ENCODE data around the gene PA2G4. TPM values are rescaled to one million over a fixed set of nuclear protein-coding genes. Genes with fewer than 3 reads are reported as not detected.
A peak's percentile ranks its signal among the peaks of the same experiment; 100 is the strongest.
"Not testable (repeated sequence)": the region's sequence is repeated elsewhere in the genome, so short reads cannot be mapped to it uniquely, and the experiment has no call there.

PA2G4 gene
- total and polyA plus RNA-seq, 4 experiments from 2014 or later, result 106 to 223 (median 156) TPM

DNA sequence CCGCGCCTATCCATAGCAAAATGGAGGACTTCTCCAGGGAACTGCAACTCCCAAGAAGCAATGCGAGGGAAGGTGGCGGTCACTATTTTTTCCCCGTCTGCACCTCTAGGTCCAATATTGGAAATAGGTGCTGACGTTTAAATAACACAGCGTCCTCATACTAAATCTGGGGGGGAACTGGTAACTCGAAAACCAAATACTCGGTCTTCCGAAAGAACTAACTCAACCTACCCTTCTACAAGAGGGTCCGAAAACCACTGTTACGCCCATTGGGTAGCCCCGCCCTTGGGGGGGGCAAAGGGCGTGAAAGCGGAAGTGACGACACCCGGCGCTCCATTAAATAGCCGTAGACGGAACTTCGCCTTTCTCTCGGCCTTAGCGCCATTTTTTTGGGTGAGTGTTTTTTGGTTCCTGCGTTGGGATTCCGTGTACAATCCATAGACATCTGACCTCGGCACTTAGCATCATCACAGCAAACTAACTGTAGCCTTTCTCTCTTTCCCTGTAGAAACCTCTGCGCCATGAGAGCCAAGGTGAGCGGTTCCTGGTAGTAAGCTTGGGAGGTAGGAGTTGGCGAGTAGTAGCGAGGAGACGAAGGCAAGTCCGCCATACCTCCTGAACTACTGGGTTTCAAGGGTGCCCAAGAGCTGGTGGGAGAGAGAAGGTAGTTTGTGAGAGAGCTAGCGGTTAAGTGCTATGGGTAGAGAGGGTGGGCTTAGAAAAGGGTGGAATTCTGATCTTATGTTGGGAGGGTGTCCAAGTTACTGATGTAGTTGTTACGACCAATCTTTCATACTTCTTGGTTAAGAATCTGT, 12.1 kb downstream of the PA2G4 start, which contains the start of gene RPL41:
RPL41 (plus strand) TSS at position 367 of the 815 bp plus-strand sequence.
- no peaks in the 10 kb centered on the region for H3K27me3 Mint-ChIP-seq
- DNase-seq, result peak; percentile 94 to 97 (median 95)
- peaks cover 37 to 53% of the 10 kb centered on the region in 2 donors for H3K36me3 Mint-ChIP-seq
- Histone ChIP-seq H3K9me3 (ENCODE audit: control insufficient read depth in 1 of 2, low read length in 2 of 2) (no peaks in the 10 kb centered on the region), H3K4me3 (ENCODE audit: low read length in 2 of 2) (peak within 1 kb of the TSS; percentile 99), H3K36me3 (ENCODE audit: insufficient read depth, low read length) (peaks cover 13% of the 10 kb centered on the region), H3K27ac (ENCODE audit: low read depth, low read length) (peak within 1 kb of the TSS; percentile 89), H3K27me3 (ENCODE audit: insufficient read depth, low read length) (no peaks in the 10 kb centered on the region), H3K4me1 (ENCODE audit: insufficient read depth, low read length) (peaks cover 34% of the 10 kb centered on the region)
- intact Hi-C loops (cut with micrococcal nuclease), result loop anchor here (1.0 to 5.0 kb wide), 5 partner anchors 12 to 521 kb away; partner anchors contain the start of genes PA2G4, PYM1 and SUOX
- peak within 1 kb of the TSS; percentile 94 to 100 (median 99) for H3K27ac Mint-ChIP-seq
- no peaks in the 10 kb centered on the region for H3K9me3 Mint-ChIP-seq
- CTCF ChIA-PET (ENCODE audit: partially characterized antibody), result interaction anchor here (0.9 to 13.2 kb wide), 12 partner anchors 10 to 378 kb away, joined by 3 to 264 read pairs (median 8); partner anchors contain the start of genes ESYT1, PA2G4, RNF41 and SMARCC2
- H3K4me3 Mint-ChIP-seq, result peak within 1 kb of the TSS; percentile 95 to 99 (median 98)
- peaks cover 20 to 44% (median 30%) of the 10 kb centered on the region in 4 donors for H3K4me1 Mint-ChIP-seq
- POLR2A ChIA-PET (ENCODE audit: partially characterized antibody), result interaction anchor here (0.7 to 7.6 kb wide), 35 partner anchors 11 to 609 kb away, joined by 3 to 324 read pairs (median 8); partner anchors contain the start of genes ATP5F1B, ERBB3, ESYT1 and IL23A

DNA sequence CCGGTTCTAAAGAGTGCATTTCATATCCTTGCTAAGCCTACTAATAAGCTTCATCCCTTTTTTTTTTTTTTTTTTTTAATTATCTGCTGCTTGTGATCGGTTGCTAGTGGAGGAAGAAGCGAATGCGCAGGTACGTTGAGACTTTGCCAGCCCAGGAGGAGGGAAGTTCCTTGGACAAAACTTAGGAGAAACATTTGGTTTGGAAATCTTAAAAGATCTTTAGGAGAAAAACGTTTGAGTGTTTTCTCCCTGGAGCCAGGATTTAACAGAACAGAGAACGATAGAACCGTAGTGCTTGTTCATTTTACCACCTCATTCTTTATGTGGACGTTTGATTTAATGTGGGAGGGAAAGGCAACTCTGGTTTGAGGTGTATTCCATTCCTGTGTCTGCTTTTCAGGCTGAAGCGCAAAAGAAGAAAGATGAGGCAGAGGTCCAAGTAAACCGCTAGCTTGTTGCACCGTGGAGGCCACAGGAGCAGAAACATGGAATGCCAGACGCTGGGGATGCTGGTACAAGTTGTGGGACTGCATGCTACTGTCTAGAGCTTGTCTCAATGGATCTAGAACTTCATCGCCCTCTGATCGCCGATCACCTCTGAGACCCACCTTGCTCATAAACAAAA, 12.8 kb downstream of the PA2G4 start:
- Mint-ChIP-seq H3K36me3 (peaks cover 34 to 48% of the 10 kb centered on the region in 2 donors), H3K27ac (peak overlapping the region; percentile 94 to 100 (median 99)), H3K4me1 (peaks cover 20 to 44% (median 30%) of the 10 kb centered on the region in 4 donors), H3K4me3 (peak overlapping the region; percentile 95 to 99 (median 98))
- H3K4me3 ChIP-seq (ENCODE audit: low read length in 2 of 2), result peak overlapping the region; percentile 99
- not testable (repeated sequence) for H3K9me3 Mint-ChIP-seq; H3K36me3 ChIP-seq (ENCODE audit: insufficient read depth, low read length); H3K27me3 ChIP-seq (ENCODE audit: insufficient read depth, low read length); H3K9me3 ChIP-seq (ENCODE audit: control insufficient read depth in 1 of 2, low read length in 2 of 2); H3K27me3 Mint-ChIP-seq
- DNase-seq, result peak in 2 of 5 donors; percentile 13 to 24
- peak overlapping the region; percentile 89 for H3K27ac ChIP-seq (ENCODE audit: low read depth, low read length)
- CTCF ChIA-PET (ENCODE audit: partially characterized antibody), result interaction anchor here (0.9 to 13.2 kb wide), 15 partner anchors 11 to 379 kb away, joined by 3 to 264 read pairs (median 10); partner anchors contain the start of genes ESYT1, PA2G4, RNF41 and SMARCC2
- intact Hi-C loops (cut with micrococcal nuclease), result loop anchor here (5.0 kb wide), 3 partner anchors 120 to 520 kb away; partner anchors contain the start of genes PYM1 and SUOX
- H3K4me1 ChIP-seq (ENCODE audit: insufficient read depth, low read length), result peaks cover 34% of the 10 kb centered on the region
- POLR2A ChIA-PET (ENCODE audit: partially characterized antibody), result interaction anchor here (0.5 to 7.6 kb wide), 41 partner anchors 11 to 608 kb away, joined by 3 to 324 read pairs (median 7); partner anchors contain the start of genes ATP5F1B, BAZ2A, BLOC1S1 and CS

DNA sequence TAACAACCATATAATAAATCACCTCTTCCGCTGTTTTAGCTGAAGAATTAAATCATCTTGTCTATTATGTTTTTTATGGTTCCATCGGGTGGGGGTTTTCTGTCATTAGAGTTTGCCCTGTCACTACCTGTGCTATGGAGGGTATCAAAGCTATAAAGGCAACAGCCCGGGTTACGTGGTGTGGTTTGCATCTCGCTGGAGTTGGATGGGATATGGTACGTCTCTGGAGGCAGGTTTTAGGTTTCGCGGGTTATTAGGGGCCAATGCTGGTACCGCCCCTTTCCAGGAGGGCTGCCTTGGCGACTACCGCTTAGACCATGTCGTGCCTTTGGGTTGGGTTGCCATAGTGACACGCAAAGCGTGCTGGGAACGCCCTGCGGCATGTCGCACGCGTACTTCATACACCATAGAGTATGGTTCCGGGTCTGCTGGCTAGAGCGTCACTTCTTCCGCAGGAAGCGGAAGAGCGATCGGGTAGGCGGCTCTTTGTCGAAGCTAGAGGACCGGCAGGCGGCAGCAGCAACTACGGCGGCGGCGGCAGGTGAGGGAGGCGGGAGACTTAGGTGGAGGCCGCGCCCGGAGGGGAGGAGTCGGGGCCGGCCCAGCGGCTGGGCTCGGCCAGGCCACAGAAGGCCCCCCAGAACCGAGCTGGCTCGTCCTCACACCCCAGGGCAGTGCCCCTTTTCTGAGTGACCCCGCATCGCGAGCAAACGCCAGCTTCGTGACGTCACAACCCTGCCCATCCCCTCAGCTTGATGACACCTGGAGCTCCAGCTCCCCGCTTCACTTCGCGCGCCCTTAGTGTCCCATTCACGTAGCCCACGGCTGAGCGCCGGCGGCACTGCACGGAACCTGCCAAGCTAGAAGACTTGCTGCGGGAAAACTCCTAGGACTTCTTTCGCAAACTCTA, 13.7 kb downstream of the PA2G4 start, which contains the start of gene ZC3H10:
ZC3H10 (plus strand) TSS at position 489 of the 910 bp plus-strand sequence. CDS start 2,297 bp downstream, outside the sequence.
- Mint-ChIP-seq H3K4me1 (peaks cover 22 to 44% (median 31%) of the 10 kb centered on the region in 4 donors), H3K27ac (peak within 1 kb of the TSS; percentile 94 to 100 (median 99)), H3K36me3 (peaks cover 30 to 42% of the 10 kb centered on the region in 2 donors), H3K4me3 (peak within 1 kb of the TSS; percentile 95 to 99 (median 98)), H3K9me3 (no peaks in the 10 kb centered on the region), H3K27me3 (no peaks in the 10 kb centered on the region)
- CTCF ChIA-PET (ENCODE audit: partially characterized antibody), result interaction anchor here (0.6 to 13.2 kb wide), 42 partner anchors 10 to 379 kb away, joined by 3 to 264 read pairs (median 6); partner anchors contain the start of genes ANKRD52, CNPY2, ESYT1 and IL23A
- no peaks in the 10 kb centered on the region for H3K27me3 ChIP-seq (ENCODE audit: insufficient read depth, low read length)
- intact Hi-C loops (cut with micrococcal nuclease), result loop anchor here (1.0 to 5.0 kb wide), 13 partner anchors 8 to 519 kb away; partner anchors contain the start of genes CS, MYL6B, PYM1 and RPS26
- peaks cover 6% of the 10 kb centered on the region for H3K36me3 ChIP-seq (ENCODE audit: insufficient read depth, low read length)
- peak within 1 kb of the TSS; percentile 89 for H3K27ac ChIP-seq (ENCODE audit: low read depth, low read length)
- peaks cover 34% of the 10 kb centered on the region for H3K4me1 ChIP-seq (ENCODE audit: insufficient read depth, low read length)
- H3K9me3 ChIP-seq (ENCODE audit: control insufficient read depth in 1 of 2, low read length in 2 of 2), result no peaks in the 10 kb centered on the region
- DNase-seq, result peak; percentile 96 to 99 (median 98)
- POLR2A ChIA-PET (ENCODE audit: partially characterized antibody), result interaction anchor here (0.5 to 7.6 kb wide), 53 partner anchors 10 to 993 kb away, joined by 3 to 324 read pairs (median 6); partner anchors contain the start of genes ANKRD52, ATP5F1B, BAZ2A and BLOC1S1
- H3K4me3 ChIP-seq (ENCODE audit: low read length in 2 of 2), result peak within 1 kb of the TSS; percentile 99

DNA sequence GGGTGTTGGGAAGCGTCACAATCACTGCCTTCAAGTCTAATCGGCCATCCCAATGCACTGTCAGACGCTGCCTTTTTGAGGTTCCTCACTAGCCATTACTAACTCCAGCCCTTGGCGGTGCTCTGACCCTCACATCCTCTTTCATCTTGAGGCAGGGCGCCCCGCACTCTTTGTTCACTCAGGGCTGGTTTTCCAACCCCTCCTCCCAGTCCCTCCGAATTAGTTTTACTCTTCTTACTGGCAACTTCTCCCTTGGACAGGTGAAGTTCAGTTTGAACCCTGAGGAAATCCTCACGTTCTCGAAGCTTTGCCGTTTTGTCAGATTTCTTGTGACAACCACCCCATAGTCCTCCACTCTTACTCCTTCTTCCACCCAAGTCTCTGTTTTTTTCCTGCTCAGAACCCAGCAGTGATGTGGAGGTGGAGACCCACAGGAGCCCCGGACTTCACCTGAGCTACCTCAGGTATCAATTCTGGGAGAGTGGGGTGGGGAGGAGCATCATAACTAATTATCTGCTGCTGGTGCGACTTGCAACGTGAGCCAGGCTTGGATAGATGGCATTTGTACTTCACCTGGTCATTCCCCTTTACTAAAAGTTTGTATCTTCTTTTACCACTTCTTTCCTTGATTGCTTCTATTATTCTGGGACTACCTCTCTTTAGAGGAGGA, 14.5 kb downstream of the PA2G4 start:
- H3K4me3 ChIP-seq (ENCODE audit: low read length in 2 of 2), result peak overlapping the region; percentile 66 to 99
- Mint-ChIP-seq H3K4me3 (peak overlapping the region; percentile 95 to 99 (median 98)), H3K27me3 (no peaks in the 10 kb centered on the region), H3K27ac (peak overlapping the region; percentile 94 to 100 (median 99)), H3K36me3 (peaks cover 22 to 35% of the 10 kb centered on the region in 2 donors), H3K9me3 (no peaks in the 10 kb centered on the region), H3K4me1 (peaks cover 23 to 46% (median 33%) of the 10 kb centered on the region in 4 donors)
- no peak for DNase-seq
- H3K27me3 ChIP-seq (ENCODE audit: insufficient read depth, low read length), result no peaks in the 10 kb centered on the region
- H3K4me1 ChIP-seq (ENCODE audit: insufficient read depth, low read length), result peaks cover 35% of the 10 kb centered on the region
- ChIA-PET POLR2A (ENCODE audit: partially characterized antibody) (interaction anchor here (0.7 to 7.6 kb wide), 48 partner anchors 9 to 992 kb away, joined by 3 to 324 read pairs (median 7); partner anchors contain the start of genes ANKRD52, BAZ2A, BLOC1S1 and CNPY2), CTCF (ENCODE audit: partially characterized antibody) (interaction anchor here (0.8 to 13.2 kb wide), 44 partner anchors 9 to 380 kb away, joined by 3 to 264 read pairs (median 6); partner anchors contain the start of genes ANKRD52, CNPY2, ESYT1 and IL23A)
- peaks cover under 1% of the 10 kb centered on the region for H3K36me3 ChIP-seq (ENCODE audit: insufficient read depth, low read length)
- peak overlapping the region; percentile 89 for H3K27ac ChIP-seq (ENCODE audit: low read depth, low read length)
- H3K9me3 ChIP-seq (ENCODE audit: control insufficient read depth in 1 of 2, low read length in 2 of 2), result no peaks in the 10 kb centered on the region
- intact Hi-C loops (cut with micrococcal nuclease), result loop anchor here (1.0 to 5.0 kb wide), 17 partner anchors 7 to 518 kb away; partner anchors contain the start of genes ANKRD52, CS, MYL6B and NABP2

DNA sequence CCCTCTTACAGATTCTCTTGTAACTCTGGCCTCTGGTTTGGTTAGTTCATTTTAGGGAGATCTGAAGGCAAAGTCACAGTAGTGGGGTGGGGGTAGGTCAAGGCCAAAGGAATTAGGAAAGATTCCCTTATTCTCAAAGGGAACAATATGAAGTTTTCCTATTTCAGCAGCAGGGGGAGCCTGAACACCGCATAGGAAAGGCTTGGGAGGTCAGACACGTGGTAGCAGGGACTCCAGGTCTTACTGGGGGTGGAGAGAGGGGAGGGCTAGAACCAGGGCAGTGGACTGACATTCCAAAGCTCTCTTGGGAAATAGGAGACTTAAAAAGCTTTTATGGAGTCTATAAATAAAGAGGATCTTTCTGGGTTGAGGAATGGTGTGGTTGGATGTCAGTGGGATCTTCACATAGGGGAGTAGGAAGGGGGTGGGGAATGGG, 15.0 kb downstream of the PA2G4 start:
- POLR2A ChIA-PET (ENCODE audit: partially characterized antibody), result interaction anchor here (1.0 to 7.6 kb wide), 16 partner anchors 9 to 381 kb away, joined by 3 to 324 read pairs (median 17); partner anchors contain the start of genes ANKRD52, ESYT1, MYL6 and PA2G4
- peaks cover 19 to 32% of the 10 kb centered on the region in 2 donors for H3K36me3 Mint-ChIP-seq
- H3K27ac ChIP-seq (ENCODE audit: low read depth, low read length), result peak overlapping the region; percentile 89

More for the DNA sequence above, 15.0 kb downstream of the PA2G4 start:
- Histone ChIP-seq H3K4me3 (ENCODE audit: low read length in 2 of 2) (no peak overlapping the region), H3K27me3 (ENCODE audit: insufficient read depth, low read length) (no peaks in the 10 kb centered on the region), H3K36me3 (ENCODE audit: insufficient read depth, low read length) (no peaks in the 10 kb centered on the region), H3K9me3 (ENCODE audit: control insufficient read depth in 1 of 2, low read length in 2 of 2) (no peaks in the 10 kb centered on the region), H3K4me1 (ENCODE audit: insufficient read depth, low read length) (peaks cover 40% of the 10 kb centered on the region)
- CTCF ChIA-PET (ENCODE audit: partially characterized antibody), result interaction anchor here (0.6 to 13.2 kb wide), 33 partner anchors 9 to 381 kb away, joined by 3 to 264 read pairs (median 8); partner anchors contain the start of genes ANKRD52, CNPY2, COQ10A and ESYT1
- Mint-ChIP-seq H3K9me3 (no peaks in the 10 kb centered on the region), H3K27me3 (no peaks in the 10 kb centered on the region), H3K27ac (peak overlapping the region; percentile 94 to 100 (median 99)), H3K4me1 (peaks cover 25 to 52% (median 36%) of the 10 kb centered on the region in 4 donors), H3K4me3 (peak overlapping the region; percentile 95 to 99 (median 98))
- intact Hi-C loops (cut with micrococcal nuclease), result loop anchor here (1.0 to 5.0 kb wide), 9 partner anchors 70 to 518 kb away; partner anchors contain the start of genes ANKRD52, NABP2, PYM1 and SMARCC2
- peak; percentile 63 to 71 (median 64) for DNase-seq

All from CD4-positive, alpha-beta memory T cell (primary cell).